ENCODE results near the gene CHRNB2.

Gene CHRNB2

DNA sequence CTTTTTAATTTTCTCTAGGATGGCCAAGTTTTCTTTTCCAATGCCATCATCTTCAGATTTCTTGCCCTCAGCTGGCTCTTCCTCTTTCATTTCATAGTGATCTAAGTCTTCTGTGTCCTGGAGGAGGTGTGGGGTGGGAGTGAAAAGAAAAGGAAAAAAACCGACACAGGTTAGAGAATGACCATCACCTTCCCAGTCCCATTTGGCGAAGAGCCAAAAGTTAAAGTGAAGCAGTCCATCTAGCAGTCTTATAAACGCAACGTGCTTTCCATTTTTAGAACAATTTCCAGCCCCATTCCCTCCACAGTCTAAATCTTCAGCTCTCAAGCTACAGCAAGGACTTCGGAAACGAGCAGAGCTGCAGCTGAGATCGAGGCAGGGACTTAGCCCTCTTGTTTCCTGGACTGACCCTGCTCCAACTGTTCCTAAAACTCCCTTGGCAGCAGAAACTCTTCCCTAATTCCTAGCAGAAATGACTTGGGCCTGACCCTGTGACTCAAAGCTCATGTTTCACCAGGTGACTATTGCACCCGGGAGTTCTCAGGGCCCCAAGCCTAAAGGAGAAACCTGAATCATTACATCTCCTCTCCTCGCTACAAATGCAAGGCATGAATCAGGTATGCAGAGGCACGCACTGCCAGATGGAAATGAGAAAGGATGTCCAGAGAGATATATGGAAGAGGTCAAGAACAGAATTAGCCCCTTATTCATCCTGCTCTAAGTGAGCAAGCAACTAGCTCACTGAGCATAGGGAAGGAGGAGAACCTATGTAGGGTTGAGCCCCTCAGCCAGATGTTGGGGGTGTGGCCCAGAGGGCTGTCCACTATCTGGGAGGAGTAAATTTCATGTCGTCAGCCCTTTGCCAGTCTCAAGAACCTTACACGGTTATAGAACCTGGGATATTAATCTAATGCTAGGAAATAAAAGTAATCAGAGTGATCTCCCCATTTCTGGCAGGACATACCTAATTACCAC, 14.2 kb upstream of the CHRNB2 start:
- DNase-seq (ENCODE audit: low read depth) = no peak

DNA sequence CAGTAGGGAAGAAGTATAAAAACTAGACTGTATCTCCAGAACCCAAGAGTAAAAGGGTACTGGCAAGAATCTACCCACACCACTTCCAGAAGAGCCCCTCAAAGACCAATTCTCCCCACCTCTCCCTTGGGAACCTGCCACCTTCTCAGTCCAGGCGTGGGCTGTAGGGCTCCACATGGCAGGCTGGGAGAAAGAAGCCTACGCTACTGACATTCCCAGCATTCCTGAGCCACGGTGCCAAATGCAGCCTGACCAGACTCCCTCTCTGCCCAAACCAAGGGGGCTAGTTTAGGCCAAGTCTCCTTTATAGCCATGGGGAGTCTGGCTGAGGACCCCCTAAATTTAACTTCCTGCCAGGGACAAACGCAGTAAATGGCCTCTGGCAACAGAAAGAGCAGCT, 11.2 kb upstream of the CHRNB2 start:
- DNase-seq (ENCODE audit: low read depth) = no peak

DNA sequence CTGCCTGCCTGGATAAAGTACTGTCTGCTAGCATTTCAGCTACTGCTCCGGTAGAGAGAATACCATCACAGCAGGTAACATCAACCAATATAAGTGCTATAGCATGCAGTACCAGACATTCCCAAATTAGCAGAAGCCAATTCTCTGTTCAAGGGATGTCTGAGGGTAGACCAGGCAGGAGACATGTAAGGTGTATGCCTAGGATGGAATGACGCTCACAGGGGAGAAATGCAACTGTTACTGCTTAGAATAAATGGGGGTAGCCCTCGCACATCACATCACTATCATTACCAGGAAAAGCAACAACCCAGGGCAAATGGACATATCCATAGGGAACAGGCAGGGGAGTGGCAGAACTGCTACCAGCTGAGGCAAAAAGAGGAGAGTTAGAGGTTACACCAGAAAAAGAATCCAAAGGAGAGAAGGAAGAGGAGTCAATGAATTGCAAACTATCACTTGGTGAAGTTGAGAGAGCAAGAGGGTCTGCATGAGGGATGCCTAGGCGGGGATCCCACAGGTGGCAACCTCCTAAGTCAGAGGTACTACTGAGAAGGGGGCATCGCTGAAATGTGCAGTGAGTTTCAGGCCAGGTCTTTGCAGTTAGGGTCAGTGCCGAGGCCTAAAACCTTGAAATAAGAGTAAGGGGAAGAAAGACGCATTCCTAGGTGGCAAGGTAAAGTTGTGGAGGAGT, 10.2 kb upstream of the CHRNB2 start:
- DNase-seq (ENCODE audit: low read depth) = no peak

DNA sequence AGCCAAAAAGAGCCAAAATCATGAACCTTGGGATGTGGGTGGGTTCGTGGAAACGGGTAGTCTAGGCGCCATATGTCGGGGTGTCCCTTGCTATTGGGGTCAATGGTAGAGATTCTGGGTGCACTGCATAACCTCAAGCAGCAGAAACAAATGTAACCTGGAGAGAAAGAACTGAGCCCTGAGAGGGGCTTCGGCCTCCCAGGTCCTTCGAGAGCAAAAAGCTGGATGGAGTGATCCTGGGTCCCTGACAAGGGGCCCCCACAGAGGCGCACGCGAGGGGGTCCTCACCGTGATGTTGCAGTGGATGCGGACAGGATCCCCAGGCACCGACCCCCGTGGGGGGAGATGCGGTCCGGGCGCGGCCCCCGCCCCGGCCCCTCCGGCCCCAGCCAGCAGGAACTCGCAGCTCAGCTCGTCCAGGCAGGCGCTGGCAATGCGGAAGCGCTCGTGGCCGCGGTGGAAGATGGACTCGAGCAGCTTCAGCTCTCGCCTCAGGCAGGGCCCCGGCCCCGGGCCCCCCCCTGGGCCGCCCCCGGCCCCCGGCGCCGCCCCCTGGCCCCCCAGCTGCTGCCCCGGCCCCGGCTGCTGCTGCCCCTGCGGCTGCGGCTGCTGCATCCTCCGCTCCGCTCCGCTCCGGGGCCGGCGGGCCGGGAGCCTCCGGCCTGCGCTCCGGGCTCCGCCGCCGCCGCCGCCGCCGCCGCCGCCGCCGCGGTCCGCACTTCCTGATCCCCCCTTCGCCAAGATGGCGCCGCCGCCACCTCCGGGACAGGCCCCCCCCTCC, 9.4 kb upstream of the CHRNB2 start, which contains the start of gene UBE2Q1:
TSS of gene UBE2Q1 (minus strand) at position 724 of the 781 bp plus-strand sequence. CDS start at position 615, 109 bp downstream.
- DNase-seq (ENCODE audit: low read depth) = peak; percentile 6

DNA sequence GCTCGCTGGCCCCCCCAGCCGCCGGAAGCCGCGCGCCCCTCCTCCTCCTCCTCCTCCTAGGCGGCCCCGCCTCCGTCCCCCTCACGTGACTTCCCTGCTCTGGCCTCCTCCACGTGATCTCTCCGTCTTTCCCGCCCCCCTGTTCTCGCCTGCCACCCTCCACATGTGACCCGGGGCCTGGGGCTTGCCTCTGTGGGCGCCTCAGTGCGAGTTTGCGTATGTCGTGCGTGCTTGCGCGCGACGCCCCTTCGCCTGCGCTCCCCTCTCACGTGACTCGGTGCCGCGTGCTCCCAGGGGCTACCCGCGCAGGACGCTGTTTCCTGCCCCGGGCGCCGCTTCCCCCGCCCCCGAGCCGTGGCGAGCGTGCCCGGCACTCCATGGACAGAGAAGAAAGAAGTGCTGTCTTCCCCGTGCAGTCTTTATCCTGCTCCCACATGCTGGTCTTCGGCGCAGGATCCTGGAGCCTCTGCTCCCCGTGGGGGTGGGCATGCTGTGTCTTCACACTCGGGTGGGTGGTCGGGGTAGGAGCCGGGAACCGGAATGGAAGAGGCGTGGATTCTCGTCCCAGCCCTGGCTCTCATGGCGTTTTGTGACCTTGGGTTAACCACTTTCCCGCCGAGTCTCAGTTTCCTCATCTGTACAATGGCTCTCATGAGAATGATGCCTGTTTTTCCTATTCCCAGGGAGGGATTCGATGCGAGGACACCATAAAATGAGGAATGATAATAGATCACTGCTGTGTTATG, 8.7 kb upstream of the CHRNB2 start:
- DNase-seq (ENCODE audit: low read depth) = peak; percentile 99

DNA sequence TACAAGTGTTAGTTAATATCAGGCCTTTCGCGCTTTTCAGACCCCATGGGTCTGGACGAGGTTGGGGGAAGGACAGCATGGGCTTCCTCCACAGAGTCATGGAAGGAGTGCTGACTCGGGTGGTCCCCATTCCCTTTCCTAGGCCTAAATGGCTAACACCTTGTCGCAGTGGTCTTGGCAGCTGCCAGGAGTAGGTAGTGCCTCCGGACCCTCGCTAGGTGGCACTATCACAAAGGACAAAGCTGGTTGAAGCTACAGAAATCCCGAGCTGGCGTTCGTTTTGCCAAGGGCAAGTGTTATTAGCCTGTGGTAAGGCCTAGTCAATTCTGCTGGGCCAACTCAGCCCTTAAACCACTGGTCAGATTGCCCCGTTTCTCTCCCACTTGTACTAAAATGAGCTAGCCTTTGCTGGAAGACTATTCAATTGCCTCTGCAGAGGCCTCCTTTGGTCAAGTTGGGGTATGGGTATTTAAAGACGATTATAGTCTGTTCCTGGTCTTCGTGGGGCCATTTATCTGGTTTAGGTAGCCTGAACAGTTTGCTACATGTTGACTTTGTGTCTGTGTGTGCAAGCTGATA, 8.0 kb upstream of the CHRNB2 start:
- DNase-seq (ENCODE audit: low read depth) = peak; percentile 82

DNA sequence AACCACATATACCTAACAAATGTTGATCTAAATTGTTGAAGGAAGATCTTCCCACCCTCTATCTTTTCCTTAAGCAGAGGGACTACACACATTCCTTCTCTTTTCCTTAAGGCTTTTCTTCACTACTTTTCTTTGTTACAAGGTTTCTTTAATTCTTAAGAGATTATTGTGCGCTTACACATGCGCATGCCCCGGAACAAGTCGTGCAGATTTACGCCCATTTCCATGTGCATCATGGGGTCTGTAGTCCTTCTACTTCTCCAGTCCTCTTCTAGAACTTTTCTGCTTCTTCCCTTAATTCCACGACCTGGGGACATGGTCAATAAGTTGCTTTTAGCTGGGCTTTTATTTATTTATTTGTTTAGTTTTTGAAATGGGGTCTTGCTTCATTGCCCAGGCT, 1.7 kb upstream of the CHRNB2 start:
- DNase-seq (ENCODE audit: low read depth) = no peak

DNA sequence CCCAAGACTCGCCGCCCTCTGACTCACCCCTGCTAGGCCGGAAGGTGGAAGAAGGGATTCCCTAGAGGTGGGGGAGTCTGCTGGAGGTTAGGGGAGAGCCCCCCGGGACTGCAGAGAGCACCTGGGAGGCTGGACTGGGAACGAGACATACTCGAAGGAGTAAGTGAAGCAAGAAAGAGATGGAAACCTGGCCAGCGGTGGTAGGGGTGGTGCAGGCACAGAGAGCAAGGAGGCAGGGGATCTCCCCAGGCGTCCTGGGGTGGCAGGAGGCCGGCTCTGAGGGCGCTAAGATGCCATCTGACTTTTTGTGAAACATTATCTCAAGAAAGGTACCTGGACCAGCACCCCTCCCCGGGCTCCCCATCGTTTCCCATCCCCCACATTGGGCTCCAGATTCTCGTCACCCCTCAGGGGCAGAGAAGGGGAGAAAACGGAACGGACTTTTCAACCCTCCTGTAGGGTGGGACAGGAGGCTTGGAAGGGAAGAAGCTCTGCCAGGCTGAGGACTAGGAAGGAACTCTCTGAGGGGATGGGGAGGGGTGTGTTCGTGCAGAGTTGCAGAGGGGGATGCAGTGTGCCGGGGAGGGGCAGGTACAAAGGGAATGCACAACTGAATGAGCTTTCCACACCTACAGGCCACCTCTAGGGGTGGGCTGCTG, 708 bp downstream of the CHRNB2 start:
- DNase-seq (ENCODE audit: low read depth) = no peak

DNA sequence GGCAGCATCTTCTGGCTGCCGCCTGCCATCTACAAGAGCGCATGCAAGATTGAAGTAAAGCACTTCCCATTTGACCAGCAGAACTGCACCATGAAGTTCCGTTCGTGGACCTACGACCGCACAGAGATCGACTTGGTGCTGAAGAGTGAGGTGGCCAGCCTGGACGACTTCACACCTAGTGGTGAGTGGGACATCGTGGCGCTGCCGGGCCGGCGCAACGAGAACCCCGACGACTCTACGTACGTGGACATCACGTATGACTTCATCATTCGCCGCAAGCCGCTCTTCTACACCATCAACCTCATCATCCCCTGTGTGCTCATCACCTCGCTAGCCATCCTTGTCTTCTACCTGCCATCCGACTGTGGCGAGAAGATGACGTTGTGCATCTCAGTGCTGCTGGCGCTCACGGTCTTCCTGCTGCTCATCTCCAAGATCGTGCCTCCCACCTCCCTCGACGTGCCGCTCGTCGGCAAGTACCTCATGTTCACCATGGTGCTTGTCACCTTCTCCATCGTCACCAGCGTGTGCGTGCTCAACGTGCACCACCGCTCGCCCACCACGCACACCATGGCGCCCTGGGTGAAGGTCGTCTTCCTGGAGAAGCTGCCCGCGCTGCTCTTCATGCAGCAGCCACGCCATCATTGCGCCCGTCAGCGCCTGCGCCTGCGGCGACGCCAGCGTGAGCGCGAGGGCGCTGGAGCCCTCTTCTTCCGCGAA, 3.8 kb downstream of the CHRNB2 start:
- DNase-seq (ENCODE audit: low read depth) = no peak

DNA sequence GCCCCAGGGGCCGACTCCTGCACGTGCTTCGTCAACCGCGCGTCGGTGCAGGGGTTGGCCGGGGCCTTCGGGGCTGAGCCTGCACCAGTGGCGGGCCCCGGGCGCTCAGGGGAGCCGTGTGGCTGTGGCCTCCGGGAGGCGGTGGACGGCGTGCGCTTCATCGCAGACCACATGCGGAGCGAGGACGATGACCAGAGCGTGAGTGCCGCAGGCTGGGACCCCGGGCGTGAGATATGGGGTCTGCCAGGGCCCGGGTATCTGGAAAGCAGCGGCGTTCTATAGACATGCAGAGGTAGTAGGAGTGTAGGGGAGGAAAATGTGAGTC, 4.3 kb downstream of the CHRNB2 start:
- no peak for DNase-seq (ENCODE audit: low read depth)

DNA sequence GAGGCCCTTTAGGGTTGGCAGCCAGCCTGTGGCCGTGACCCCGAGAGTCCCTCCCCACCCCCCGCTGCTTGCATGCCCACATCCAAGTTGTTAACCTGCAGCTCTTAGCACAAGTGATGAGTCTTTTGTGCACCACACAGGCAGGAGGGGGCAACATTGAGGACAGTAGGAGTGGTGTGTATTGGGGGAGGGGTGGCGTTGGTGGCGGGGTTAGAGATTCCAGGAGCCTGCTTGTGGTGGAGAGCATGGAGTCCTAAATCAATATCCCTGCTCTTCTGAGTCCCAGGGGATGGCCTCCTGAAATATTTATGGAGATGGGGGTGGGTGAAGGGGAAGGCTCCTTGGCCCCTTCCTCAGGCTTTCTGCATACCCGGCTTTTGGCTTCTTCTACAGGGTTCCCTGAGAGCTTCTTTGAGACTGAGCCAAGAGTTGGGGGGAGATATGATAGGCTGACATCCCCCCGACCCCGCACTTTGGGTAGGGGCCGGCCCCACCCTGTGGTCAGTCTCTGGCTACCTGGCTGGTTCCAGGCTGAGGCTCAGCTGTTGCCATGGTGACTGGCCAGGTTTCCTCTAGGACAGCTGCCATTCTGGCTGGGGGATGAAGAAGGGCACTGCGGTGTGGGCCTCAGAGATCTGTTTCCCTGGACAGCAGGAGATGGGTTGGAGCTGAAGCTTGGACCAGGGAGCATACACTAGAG, 5.0 kb downstream of the CHRNB2 start:
- no peak for DNase-seq (ENCODE audit: low read depth)

DNA sequence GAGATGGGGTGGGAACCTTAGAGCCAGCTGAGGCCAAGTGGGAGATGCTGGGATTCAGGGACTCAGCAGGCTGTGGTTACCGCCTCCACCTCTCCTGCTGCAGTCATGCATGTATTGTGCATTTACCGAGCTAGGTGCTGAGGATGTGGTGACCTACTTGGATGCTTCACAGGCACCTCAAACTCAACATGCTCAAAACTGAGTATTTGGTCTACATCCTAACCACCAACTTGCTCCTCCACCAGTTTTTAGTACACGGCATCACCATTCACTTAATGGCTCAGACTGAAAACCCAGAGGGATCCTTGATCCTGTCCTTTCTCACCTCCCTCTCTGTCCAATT, 5.6 kb downstream of the CHRNB2 start:
- DNase-seq (ENCODE audit: low read depth) = no peak

DNA sequence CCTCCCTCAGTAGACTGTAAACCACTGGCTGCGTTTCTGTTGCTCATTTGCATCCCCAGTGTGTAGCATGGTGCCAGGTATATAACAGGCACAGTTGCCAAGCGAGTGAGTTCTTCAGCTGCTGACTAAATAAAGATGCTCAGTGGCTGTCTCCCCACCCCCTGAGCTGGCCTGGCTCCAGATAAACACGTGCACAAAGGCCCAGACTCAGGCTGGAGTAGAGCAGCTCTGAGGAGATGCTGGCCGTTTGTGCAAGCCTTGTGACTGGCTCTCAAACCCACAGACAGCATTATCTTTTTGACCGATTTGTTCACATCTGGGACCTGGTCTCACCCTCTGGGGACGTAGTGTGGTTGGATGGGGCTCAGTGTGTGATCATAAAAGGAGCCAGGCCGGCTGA, 7.1 kb downstream of the CHRNB2 start:
- no peak for DNase-seq (ENCODE audit: low read depth)

DNA sequence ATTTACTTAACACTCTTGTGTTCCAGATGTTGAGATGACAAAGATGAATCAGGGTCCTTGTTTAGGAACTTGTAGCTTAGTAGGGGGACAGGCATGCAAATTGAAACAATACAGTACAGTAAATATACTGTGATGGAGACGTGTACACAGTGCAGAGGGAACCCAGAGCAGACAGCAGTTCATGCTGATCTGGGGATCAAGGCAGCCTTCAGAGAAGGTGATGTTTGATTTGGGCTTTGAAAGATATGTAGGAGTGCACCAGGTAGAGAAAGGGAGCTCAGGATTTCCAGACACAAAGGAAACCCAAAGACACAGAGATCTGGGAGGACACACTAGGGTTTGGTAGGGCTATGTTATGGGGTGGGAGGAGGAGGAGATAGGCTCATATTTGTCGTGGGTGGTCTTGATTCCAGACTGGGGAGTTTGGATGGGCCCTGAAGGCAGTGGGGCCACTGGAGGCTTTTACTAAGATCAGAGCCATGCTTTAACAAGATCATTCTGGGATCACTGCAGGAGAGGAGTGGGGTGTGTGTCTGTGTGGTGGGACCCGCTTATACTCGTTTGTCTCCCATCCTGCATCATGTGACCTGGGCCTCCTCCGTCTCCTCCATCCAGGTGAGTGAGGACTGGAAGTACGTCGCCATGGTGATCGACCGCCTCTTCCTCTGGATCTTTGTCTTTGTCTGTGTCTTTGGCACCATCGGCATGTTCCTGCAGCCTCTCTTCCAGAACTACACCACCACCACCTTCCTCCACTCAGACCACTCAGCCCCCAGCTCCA, 7.8 kb downstream of the CHRNB2 start:
- DNase-seq (ENCODE audit: low read depth) = no peak

DNA sequence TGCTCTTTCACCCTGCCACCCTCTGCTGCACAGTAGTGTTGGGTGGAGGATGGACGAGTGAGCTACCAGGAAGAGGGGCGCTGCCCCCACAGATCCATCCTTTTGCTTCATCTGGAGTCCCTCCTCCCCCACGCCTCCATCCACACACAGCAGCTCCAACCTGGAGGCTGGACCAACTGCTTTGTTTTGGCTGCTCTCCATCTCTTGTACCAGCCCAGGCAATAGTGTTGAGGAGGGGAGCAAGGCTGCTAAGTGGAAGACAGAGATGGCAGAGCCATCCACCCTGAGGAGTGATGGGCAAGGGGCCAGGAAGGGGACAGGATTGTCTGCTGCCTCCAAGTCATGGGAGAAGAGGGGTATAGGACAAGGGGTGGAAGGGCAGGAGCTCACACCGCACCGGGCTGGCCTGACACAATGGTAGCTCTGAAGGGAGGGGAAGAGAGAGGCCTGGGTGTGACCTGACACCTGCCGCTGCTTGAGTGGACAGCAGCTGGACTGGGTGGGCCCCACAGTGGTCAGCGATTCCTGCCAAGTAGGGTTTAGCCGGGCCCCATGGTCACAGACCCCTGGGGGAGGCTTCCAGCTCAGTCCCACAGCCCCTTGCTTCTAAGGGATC, 8.5 kb downstream of the CHRNB2 start:
- no peak for DNase-seq (ENCODE audit: low read depth)

DNA sequence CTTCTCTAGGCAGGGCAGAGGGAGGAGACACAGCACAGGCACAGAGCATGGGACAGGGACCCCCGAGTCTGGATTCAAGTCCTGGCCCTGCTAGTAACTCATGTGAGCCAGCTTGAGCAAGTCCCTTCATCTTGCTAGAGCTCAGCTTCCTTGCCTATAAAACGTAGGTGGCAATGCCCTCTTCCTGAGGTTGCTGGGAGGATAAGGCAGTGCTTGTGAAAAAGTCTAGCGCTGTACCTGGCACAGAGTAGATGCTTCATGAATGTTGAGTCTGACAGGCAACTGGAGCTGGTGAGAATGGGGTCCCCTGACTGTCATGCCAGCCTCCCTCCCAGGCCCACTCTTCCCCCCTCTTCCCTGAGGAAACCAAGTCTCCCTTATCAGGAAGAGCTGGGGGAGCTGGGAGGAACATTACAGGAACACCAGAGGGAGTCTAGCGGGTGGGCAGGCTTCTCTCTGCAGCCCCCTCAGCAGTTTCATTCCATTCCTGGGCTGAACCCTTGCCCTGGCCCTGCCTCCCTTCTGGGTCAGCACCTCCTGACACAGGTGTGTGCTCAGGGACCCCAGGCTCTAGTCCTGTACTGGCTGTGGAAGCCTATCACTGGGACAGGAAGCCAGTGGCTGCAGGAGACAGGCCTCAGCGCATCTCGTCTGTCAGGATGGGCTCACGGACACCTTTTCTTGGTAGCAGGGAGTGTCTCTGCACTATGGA, 9.9 kb downstream of the CHRNB2 start:
- no peak for DNase-seq (ENCODE audit: low read depth)

DNA sequence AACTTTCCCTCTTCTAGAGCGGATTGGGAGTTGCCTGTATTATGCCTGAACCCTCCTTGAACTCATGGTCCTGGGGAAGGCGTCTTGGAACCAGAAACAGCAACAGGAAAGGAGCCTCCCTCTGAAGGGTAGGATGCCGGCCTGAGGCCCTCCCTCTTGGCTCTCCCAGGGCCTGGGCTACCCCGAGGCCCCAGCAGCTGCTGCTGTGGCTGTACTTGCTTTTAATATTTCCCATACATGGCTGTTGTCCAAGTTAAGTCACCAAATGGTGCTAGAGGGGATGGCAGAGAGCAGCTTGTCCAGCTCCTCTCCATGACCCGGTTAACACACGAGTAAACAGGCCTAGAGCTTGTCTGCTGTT, 10.5 kb downstream of the CHRNB2 start:
- no peak for DNase-seq (ENCODE audit: low read depth)

DNA sequence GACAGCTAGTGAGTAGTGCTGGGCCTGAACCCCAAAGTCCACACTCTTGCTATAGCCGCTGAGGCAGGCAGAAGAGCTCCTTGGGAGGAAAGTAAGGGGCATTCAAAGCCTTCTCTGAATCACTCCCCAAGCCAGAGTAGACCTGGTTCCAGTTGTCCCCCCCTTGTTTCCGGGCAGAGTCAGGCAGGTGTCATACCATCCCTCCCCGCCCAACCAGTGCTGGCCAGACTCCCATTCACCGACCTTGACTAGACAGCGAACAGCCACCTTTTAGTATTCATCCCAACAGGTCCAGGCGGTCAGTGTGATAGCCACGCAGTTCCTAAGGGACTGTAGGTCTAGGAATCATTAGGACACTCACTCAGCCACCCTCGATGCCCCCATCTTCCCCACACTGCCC, 11.8 kb downstream of the CHRNB2 start:
- no peak for DNase-seq (ENCODE audit: low read depth)

Measured in activated T-cell treated with anti-CD3 and anti-CD28 coated beads for 24 hours (primary cell).